Panc1 (cell line): ENCODE data around the gene LMAN2L.

ENCODE experiments used
- POLR2AphosphoS5 ChIP-seq: IDR thresholded peaks from 2 replicates; pipeline ENCODE4 v1.6.1; 2012; ENCODE audit warnings: mild to moderate bottlenecking, low read depth, low read length, moderate library complexity
- REST ChIP-seq, 2 experiments: IDR thresholded peaks; 2 replicates each; pipeline ENCODE4 v1.6.1; 2011 to 2012; ENCODE audit warnings: low read depth in 2 of 2, control low read depth in 1 of 2, low read length in 1 of 2, mild to moderate bottlenecking in 1 of 2, moderate library complexity in 1 of 2; ENCODE audit not compliant: insufficient read depth in 1 of 2
- TF ChIP-seq, protein P1 (sequence below): fragments of 450-650 bp; IDR thresholded peaks from 2 replicates; pipeline ENCODE4 v1.5.1; 2017; ENCODE audit warnings: mild to moderate bottlenecking

DNA sequence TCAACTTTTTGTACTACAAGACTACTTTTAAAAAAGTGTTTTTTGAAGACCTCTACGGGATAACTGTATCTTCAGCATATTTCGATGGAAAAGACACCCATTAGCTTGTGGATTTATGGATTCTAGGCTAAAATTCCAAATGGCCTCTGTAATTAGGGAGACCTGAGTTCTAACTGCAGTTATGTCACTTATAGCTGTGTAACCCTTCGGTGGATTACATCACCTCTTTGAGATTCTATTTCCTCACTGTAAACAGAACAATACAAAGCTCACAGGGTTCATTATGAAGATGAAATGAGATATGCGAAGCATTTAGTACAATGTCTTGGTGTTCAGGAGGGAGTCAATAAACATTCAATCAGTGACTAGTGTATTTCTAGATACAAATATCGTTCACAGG, 24.2 kb downstream of the LMAN2L start:
- TF ChIP-seq, protein P1, sequence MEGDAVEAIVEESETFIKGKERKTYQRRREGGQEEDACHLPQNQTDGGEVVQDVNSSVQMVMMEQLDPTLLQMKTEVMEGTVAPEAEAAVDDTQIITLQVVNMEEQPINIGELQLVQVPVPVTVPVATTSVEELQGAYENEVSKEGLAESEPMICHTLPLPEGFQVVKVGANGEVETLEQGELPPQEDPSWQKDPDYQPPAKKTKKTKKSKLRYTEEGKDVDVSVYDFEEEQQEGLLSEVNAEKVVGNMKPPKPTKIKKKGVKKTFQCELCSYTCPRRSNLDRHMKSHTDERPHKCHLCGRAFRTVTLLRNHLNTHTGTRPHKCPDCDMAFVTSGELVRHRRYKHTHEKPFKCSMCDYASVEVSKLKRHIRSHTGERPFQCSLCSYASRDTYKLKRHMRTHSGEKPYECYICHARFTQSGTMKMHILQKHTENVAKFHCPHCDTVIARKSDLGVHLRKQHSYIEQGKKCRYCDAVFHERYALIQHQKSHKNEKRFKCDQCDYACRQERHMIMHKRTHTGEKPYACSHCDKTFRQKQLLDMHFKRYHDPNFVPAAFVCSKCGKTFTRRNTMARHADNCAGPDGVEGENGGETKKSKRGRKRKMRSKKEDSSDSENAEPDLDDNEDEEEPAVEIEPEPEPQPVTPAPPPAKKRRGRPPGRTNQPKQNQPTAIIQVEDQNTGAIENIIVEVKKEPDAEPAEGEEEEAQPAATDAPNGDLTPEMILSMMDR = no peak
- TF ChIP-seq REST (IDR thresholded peaks at IDR 0.05; ENCODE audit: insufficient read depth in 1 of 2, low read depth in 2 of 2, low read length in 1 of 2) (no peak), POLR2AphosphoS5 (no peak)
